Astrocyte (in vitro differentiated cells and primary cell): ENCODE data around the gene DAPL1.

Experiments used
- EZH2 ChIP-seq: IDR thresholded peaks from 2 replicates; pipeline ENCODE4 v1.6.1; 2012; ENCODE audit warnings: mild to moderate bottlenecking, low read length, inconsistent platforms; ENCODE audit not compliant: insufficient read depth
- TF ChIP-seq, protein P1 (sequence below): IDR thresholded peaks from 2 replicates; pipeline ENCODE4 v1.5.1; 2011; ENCODE audit warnings: low read depth, mild to moderate bottlenecking, inconsistent platforms, low read length, moderate library complexity; ENCODE audit not compliant: insufficient read depth

DNA sequence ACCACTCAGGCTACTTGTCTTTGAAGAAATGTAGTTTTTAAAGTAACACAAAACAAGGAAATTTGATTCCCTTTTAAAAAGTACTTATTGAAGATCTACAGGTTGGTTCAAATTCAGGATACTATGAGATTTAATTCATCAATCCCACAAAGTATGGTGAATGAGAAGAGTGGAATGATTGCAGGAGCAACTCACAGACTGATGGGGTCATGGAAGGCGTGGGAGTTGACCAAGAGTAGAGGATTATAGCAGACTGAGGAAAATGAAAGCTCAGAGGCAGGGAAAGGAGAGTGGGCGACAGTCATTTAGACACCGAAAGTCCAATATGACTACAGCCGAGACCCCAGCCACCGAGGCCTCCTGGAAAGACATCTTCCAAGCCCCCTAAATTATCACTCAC lies 12.5 kb upstream of the DAPL1 start:
- TF ChIP-seq, protein P1, sequence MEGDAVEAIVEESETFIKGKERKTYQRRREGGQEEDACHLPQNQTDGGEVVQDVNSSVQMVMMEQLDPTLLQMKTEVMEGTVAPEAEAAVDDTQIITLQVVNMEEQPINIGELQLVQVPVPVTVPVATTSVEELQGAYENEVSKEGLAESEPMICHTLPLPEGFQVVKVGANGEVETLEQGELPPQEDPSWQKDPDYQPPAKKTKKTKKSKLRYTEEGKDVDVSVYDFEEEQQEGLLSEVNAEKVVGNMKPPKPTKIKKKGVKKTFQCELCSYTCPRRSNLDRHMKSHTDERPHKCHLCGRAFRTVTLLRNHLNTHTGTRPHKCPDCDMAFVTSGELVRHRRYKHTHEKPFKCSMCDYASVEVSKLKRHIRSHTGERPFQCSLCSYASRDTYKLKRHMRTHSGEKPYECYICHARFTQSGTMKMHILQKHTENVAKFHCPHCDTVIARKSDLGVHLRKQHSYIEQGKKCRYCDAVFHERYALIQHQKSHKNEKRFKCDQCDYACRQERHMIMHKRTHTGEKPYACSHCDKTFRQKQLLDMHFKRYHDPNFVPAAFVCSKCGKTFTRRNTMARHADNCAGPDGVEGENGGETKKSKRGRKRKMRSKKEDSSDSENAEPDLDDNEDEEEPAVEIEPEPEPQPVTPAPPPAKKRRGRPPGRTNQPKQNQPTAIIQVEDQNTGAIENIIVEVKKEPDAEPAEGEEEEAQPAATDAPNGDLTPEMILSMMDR = no peak
- no peak for TF ChIP-seq EZH2
